ENCODE results near the gene TAMM41. TPM values are rescaled to one million over a fixed set of nuclear protein-coding genes. Genes with fewer than 3 reads are reported as not detected.
"Not testable (repeated sequence)": the region's sequence is repeated elsewhere in the genome, so short reads cannot be mapped to it uniquely, and the experiment has no call there.

TAMM41 gene
- 30.5 and 33.3 TPM in 2 replicates for total RNA-seq
- long read RNA-seq, transcript TAMM41-206 (8 exons, 1,213 nt), result major isoform, 10 of 33 reads
- long read RNA-seq, partial matches to known transcripts, result 9 of 33 reads
- long read RNA-seq, other reads (novel, unspliced or antisense), result 14 of 33 reads

GRCh38 chr3:11846281-11847266 lies at the start of gene TAMM41:
Gene TAMM41 (minus strand): TSS chr3:11846885. CDS start chr3:11846636, 249 bp downstream.
- H3K4me3 Mint-ChIP-seq (ENCODE audit: low read depth), result peak within 1 kb of the TSS; percentile 98
- DNase-seq (ENCODE audit: low spot score, unreplicated experiment), result peak; percentile 77
- no peaks in the 10 kb centered on the region for H3K9me3 Mint-ChIP-seq (ENCODE audit: low read depth)
- TF ChIP-seq CTCF (IDR thresholded peaks at IDR 0.05; ENCODE audit: unreplicated experiment), result peak; percentile 74
- H3K36me3 Mint-ChIP-seq (ENCODE audit: insufficient read depth), result peaks cover 10% of the 10 kb centered on the region
- H3K27me3 Mint-ChIP-seq, result peaks cover 26% of the 10 kb centered on the region
- H3K27ac Mint-ChIP-seq, result peak within 1 kb of the TSS; percentile 97
- peaks cover 17% of the 10 kb centered on the region for H3K4me1 Mint-ChIP-seq (ENCODE audit: low read depth)

- Mint-ChIP-seq H3K27me3 (peaks cover 2% of the 10 kb centered on the region), H3K27ac (no peak overlapping the region), H3K9me3 (ENCODE audit: low read depth) (peaks cover 5% of the 10 kb centered on the region), H3K36me3 (ENCODE audit: insufficient read depth) (no peaks in the 10 kb centered on the region), H3K4me3 (ENCODE audit: low read depth) (no peak overlapping the region), H3K4me1 (ENCODE audit: low read depth) (peaks cover 5% of the 10 kb centered on the region)
- TF ChIP-seq CTCF (IDR thresholded peaks at IDR 0.05; ENCODE audit: unreplicated experiment), result no peak
- DNase-seq (ENCODE audit: low spot score, unreplicated experiment), result no peak
Observed at GRCh38 chr3:11878837-11879236, 32.2 kb upstream of the TAMM41 start.

GRCh38 chr3:11874707-11875106 lies 28.0 kb upstream of the TAMM41 start:
- not testable (repeated sequence) for H3K4me1 Mint-ChIP-seq (ENCODE audit: low read depth); H3K4me3 Mint-ChIP-seq (ENCODE audit: low read depth); H3K36me3 Mint-ChIP-seq (ENCODE audit: insufficient read depth); H3K9me3 Mint-ChIP-seq (ENCODE audit: low read depth); DNase-seq (ENCODE audit: low spot score, unreplicated experiment); H3K27ac Mint-ChIP-seq
- H3K27me3 Mint-ChIP-seq, result peaks cover 18% of the 10 kb centered on the region

- H3K27ac Mint-ChIP-seq; H3K4me3 Mint-ChIP-seq (ENCODE audit: low read depth); DNase-seq (ENCODE audit: low spot score, unreplicated experiment); H3K36me3 Mint-ChIP-seq (ENCODE audit: insufficient read depth); H3K4me1 Mint-ChIP-seq (ENCODE audit: low read depth): not testable (repeated sequence)
- peaks cover 15% of the 10 kb centered on the region for H3K9me3 Mint-ChIP-seq (ENCODE audit: low read depth)
- H3K27me3 Mint-ChIP-seq, result peaks cover 29% of the 10 kb centered on the region
Observed at GRCh38 chr3:11863739-11864138, 17.1 kb upstream of the TAMM41 start.

- H3K4me3 Mint-ChIP-seq (ENCODE audit: low read depth); H3K4me1 Mint-ChIP-seq (ENCODE audit: low read depth); H3K36me3 Mint-ChIP-seq (ENCODE audit: insufficient read depth); DNase-seq (ENCODE audit: low spot score, unreplicated experiment); H3K27ac Mint-ChIP-seq: not testable (repeated sequence)
- peaks cover 29% of the 10 kb centered on the region for H3K27me3 Mint-ChIP-seq
- H3K9me3 Mint-ChIP-seq (ENCODE audit: low read depth), result peaks cover 15% of the 10 kb centered on the region
Observed at GRCh38 chr3:11862584-11862983, 15.9 kb upstream of the TAMM41 start.

- H3K9me3 Mint-ChIP-seq (ENCODE audit: low read depth), result peaks cover 15% of the 10 kb centered on the region
- not testable (repeated sequence) for H3K27ac Mint-ChIP-seq; H3K4me3 Mint-ChIP-seq (ENCODE audit: low read depth); DNase-seq (ENCODE audit: low spot score, unreplicated experiment); H3K36me3 Mint-ChIP-seq (ENCODE audit: insufficient read depth); H3K4me1 Mint-ChIP-seq (ENCODE audit: low read depth)
- H3K27me3 Mint-ChIP-seq, result peaks cover 29% of the 10 kb centered on the region
Observed at GRCh38 chr3:11862145-11862544, 15.5 kb upstream of the TAMM41 start.

GRCh38 chr3:11860213-11860612 lies 13.5 kb upstream of the TAMM41 start:
- not testable (repeated sequence) for H3K4me1 Mint-ChIP-seq (ENCODE audit: low read depth); H3K4me3 Mint-ChIP-seq (ENCODE audit: low read depth); H3K27ac Mint-ChIP-seq; DNase-seq (ENCODE audit: low spot score, unreplicated experiment); H3K36me3 Mint-ChIP-seq (ENCODE audit: insufficient read depth)
- peaks cover 18% of the 10 kb centered on the region for H3K27me3 Mint-ChIP-seq
- H3K9me3 Mint-ChIP-seq (ENCODE audit: low read depth), result peaks cover 19% of the 10 kb centered on the region
